COLO668 (cell line): ENCODE results near the gene THOC6.

Experiments
- DNase-seq: peaks from one replicate; lab custom pipeline; 2025; ENCODE audit not compliant: unreplicated experiment; lab: John Stamatoyannopoulos, UW

THOC6 gene

GRCh38 chr16:3029491-3030221 is 5.8 kb downstream of the THOC6 start:
- DNase-seq, result no peak

DNA sequence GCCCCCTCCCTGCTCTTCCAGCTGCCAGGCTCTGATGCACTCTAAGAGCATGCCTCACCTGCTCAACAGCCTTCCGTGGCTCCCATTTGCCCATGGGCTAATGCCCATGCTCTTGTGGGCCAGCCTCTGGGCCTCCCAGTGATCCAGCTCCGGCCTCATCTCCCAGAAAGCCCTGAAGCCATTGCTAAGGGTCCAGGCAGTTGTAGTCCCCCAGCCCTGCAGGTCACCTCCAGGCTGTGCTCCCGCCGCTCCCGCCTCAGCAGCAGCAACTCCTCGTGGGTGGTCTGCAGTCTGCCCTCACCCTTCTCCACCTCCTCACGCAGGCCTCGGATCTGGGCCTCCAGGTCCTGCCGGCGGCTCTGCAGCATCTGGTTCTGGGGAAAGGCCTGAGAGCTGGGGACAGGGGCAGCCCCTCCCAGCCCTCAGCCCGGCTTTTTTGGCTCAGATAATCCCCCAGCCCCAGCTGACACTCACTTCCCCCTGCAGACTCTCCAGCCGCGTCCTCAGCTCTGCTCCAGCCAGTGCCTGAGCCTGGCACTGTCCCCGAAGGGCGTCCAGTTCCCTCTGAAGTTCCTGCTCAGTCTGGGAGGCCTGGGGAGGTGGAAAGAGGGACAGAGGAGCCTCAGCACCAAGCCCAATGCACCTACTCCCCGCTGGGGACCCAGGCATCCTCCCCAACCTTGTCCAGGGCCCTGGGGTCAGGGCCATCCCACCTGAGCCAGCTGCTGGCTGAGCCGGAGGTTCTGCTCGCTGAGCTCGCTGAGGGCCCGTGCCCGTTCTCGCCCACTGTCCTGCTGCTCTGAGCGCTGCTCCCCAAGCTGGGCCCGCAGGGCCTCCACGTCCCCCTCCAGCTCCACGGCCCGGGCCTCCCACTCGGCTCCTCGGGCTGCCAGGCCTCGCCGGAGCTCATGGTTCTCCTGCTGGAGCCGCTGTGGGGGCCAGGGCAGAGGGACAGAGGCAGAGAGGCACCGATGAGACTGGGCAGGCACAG is 6.7 kb downstream of the THOC6 start:
- no peak for DNase-seq

GRCh38 chr16:3032624-3033023 is 8.8 kb downstream of the THOC6 start:
- DNase-seq, result no peak

GRCh38 chr16:3035289-3035971 is 11.6 kb downstream of the THOC6 start:
- peak; percentile 77 for DNase-seq

DNA sequence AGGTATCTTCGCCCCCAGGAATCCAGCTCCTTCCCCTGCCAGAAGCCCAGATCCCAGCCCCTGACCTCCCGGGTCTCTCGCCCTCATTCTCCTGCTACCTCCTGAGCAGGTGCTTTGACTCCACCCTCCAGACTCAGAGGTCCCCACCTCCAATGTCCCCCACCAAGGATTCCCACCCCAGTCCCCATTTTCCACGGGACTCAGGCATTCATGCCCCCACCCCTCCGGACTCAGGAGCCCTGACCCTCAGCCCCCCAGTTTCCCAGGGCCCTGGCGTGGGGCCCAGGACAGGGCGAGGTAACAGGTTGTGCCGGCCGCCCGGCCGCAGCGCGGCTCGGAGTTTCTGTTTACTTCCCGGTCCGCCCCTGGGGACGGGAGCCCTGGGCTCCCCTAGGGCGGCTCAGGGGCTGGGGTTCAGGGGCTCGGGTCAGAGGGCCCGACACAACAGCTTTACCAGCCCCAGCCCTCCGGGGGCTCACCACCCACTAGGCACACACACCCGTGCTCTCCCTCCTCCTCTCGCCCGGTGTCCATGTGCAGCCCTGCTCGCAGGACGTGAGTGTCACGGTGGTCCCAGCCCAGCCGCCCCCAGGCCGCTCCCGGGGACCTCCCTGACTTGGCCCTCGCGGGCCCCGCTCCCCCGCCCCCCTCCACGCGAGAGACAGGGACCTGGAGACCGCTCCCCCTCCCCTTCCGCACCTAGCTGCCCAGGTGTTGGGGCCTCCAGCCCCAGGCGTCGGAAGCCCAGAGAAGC is 12.3 kb downstream of the THOC6 start:
- DNase-seq, result peak; percentile 72

DNA sequence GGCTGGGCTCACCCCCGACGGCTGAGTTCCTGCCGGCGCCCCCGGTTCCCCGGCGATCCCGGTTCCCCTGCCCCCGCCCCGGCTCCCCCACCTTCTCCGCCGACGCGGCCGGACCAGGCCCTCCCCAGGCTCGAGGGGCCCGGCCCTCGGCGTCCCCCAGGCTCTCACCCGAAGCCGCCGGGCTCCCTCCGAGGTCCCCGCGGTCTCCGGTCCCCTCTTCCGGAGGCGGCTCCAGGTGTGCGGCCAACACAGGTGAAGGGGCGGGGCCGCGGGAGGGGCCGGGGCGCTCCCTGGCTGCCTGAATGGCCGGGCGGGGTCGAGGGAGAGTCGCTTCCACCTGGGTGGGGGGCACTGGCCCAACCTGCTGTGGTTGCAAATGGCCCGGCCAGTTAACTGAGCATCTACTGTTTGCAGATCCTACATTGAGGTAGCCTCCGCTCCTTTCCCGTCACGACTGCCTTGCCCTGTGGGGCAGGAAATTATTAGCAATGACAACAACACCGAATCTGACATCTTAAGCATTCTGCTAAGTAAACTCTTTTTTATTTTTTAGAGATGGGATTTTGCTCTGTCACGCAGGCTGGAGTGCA is 13.0 kb downstream of the THOC6 start, which contains the start of gene BICDL2:
Gene BICDL2, minus strand, starts transcription at position 219 of the 590 bp plus-strand sequence. CDS start 1,448 bp downstream, outside the sequence.
- peak; percentile 75 for DNase-seq

GRCh38 chr16:3038256-3038655 is 14.4 kb downstream of the THOC6 start:
- DNase-seq, result peak; percentile 56

DNA sequence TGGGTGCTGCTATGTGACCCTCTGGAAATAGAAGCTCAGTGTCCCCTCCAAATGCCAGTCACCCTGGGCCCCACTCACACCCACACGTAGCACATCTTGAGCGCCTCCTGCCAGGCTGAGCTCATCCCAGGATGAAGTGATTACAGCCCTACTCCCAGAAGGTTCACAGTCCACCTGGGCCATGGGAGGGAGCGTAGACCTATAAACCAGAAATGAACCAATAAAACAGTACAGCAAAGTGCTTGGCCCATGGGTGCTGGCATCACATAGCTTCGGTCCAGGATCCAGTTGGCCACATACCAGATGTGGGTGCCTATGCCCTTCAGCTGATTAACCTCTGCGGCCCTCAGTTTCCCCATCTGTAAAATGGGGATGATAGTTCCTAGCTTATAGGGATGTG is 15.1 kb downstream of the THOC6 start:
- no peak for DNase-seq

DNA sequence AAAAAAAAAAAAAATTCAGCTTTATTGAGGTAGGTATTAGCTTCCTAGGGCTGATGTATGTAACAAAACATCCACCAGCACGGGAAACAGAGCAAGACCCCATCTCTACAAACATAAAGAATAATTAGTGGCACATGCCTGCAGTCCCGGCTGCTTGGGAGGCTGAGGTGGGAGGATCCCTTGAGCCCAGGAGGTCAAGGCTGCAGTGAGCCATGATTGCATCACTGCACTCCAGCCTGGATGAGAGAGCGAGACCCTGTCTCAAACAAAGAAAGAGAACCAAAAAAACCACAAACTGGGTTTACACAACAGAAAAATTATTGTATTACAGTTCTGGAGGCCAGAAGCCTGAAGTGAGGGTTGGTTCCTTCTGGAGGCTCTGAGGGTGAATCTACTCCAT is 18.5 kb downstream of the THOC6 start:
- DNase-seq, result no peak

DNA sequence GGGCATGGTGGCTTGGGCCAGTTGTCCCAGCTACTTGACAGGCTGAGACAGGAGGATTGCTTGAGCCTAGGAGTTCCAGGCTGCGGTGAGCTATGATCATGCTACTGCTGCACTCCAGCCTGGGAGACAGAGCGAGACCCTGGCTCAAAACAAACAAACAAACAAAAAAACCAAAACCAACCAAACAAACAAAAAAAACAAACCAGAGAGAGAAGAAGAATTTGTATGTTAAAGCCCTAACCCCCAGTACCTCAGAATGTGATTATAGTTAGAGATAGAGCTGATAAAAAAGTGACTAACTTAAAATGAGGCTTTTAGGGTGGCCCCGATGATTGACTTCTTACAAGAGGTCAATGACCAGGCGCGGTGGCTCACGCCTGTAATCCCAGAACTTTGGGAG is 20.9 kb downstream of the THOC6 start:
- no peak for DNase-seq

DNA sequence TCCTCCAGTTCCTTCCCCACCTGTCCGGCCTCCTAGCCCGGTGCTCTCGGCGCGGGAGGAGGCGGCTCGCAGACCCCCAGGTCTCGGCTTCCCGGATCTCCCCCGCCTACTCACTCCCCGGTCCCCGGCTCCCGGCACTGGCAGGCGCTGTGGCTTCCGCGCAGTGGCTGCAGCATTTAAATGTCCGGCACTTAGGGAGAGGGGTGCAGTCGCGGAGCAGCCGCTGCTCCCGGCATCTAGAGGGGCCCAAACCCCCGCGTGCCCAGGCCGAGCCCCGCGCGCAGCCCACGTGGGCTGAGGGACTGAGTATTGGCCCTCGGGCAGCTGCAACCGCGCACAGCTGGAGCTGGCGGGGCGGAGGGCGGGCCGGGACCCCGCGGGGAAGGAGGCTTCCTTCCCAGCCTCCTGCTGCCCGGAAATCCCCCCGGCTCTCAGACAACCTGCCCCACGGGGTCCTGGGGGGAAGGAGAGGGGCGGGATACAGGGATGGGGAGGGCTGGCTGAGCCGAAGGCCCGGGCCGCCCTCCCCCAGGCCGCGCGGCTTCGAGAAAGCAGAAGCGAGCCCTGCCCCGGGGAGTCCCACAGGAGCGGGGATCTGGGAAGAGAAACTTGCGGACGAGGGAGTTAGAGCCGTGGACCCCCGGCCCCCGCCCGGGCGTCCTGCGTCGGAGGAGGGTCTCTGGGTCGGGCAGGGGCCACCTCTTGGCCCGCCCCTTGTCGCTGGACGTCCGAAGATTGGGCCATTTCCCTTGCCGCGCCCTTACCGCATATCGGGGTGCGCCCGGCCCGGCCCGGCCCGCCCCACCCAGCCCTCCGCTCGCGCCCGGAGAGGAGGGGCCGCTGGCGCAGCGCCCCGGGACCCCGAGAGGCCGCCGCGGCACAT is 22.2 kb downstream of the THOC6 start, which contains the start of gene MMP25:
Gene MMP25, plus strand, starts transcription at position 804 of the 883 bp plus-strand sequence. CDS start 357 bp downstream, outside the sequence.
- DNase-seq, result peak; percentile 42

- no peak for DNase-seq
Observed at GRCh38 chr16:3046641-3047386, 23.0 kb downstream of the THOC6 start.

DNA sequence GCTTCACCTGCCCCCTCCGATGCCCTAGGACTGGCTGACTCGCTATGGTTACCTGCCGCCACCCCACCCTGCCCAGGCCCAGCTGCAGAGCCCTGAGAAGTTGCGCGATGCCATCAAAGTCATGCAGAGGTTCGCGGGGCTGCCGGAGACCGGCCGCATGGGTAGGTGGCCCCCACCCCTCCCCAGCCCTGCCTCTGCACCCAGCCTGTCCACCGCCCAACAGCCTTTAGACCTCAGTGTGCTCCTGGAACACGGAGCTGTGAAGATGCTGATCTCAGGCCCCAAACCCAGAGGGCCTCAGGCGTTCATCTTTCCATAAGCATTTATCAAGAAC is 23.5 kb downstream of the THOC6 start:
- no peak for DNase-seq

DNA sequence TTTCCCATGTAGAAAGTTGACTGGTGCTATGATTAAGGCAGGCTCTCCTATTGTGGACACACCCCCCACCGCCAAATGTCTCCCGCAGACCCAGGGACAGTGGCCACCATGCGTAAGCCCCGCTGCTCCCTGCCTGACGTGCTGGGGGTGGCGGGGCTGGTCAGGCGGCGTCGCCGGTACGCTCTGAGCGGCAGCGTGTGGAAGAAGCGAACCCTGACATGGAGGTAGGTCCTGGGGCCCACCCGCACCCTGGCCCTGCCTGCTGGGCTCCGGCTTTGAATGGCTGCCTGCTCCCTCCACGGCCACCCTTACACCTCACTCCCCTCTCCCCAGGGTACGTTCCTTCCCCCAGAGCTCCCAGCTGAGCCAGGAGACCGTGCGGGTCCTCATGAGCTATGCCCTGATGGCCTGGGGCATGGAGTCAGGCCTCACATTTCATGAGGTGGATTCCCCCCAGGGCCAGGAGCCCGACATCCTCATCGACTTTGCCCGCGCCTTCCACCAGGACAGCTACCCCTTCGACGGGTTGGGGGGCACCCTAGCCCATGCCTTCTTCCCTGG is 26.2 kb downstream of the THOC6 start:
- DNase-seq, result no peak

- no peak for DNase-seq
Observed at GRCh38 chr16:3050487-3050886, 26.7 kb downstream of the THOC6 start.

DNA sequence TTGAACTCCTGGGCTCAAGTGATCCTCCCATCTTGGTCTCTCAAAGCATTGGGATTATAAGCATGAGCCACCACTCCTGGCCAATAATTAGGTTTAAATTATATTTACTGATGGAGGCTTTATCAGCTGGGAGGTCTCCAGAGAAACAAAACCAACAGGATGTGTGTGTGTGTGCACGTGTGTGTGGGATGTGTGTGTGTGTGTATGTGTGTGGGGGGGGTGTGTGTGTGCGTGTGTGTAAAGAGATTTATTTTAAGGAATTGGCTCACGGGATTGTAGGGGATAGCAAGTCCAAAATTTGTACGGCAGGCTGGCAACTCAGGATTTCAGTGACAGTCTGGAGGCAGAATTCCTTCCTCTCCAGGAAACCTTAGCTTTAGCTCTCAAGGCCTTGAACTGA is 27.2 kb downstream of the THOC6 start:
- DNase-seq, result no peak

DNA sequence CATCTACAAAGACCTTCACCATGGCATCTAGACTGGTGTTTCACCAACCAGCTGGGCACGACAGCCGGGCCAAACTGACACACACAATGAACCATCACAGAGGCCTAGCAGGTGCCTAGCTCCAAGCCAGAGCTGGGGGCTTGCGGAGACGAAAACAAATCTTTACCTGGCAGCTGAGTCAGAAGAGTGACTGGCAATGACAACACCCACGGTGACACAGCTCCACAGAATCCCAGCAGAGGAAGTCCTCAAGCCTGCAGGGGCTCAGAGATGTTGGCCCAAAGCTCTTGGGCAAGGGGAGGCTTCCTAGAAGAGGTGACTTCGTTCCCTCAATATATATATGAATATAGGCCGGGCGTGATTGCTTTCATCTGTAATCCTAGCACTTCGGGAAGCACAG is 27.7 kb downstream of the THOC6 start:
- DNase-seq, result no peak
